Liver (tissue), 9 donors: ENCODE data around the gene PLEKHM2. TPM values are rescaled to one million over a fixed set of nuclear protein-coding genes. Genes with fewer than 3 reads are reported as not detected.

Experiments used
- DNase-seq: peaks from one replicate; pipeline ENCODE4 v3.0.0-alpha.2; 2017; ENCODE audit warnings: low spot score
- H3K27ac ChIP-seq, 2 donors: one replicate each; pipeline ENCODE4 v1.7.0; 2013; ENCODE audit warnings: inconsistent platforms in 2 of 2, low read length in 2 of 2, control low read depth in 1 of 2, low read depth in 1 of 2, mild to moderate bottlenecking in 1 of 2
- H3K27me3 ChIP-seq, 4 donors: one replicate each; pipeline versions ENCODE4 v1.6.1 to v1.7.0; 2013; ENCODE audit warnings: low read length in 3 of 4, inconsistent platforms in 1 of 4, mild to moderate bottlenecking in 1 of 4, moderate library complexity in 1 of 4; ENCODE audit not compliant: control insufficient read depth in 4 of 4, insufficient read depth in 4 of 4
- H3K36me3 ChIP-seq, 4 donors: one replicate each; pipeline versions ENCODE4 v1.6.1 to v1.7.0; 2013; ENCODE audit warnings: low read length in 3 of 4, mild to moderate bottlenecking in 3 of 4, low read depth in 1 of 4, moderate library complexity in 1 of 4; ENCODE audit not compliant: control insufficient read depth in 4 of 4, insufficient read depth in 3 of 4
- H3K4me1 ChIP-seq, 4 donors: one replicate each; pipeline versions ENCODE4 v1.6.1 to v1.7.0; 2013; ENCODE audit warnings: low read length in 3 of 4, mild to moderate bottlenecking in 3 of 4, moderate library complexity in 1 of 4; ENCODE audit not compliant: control insufficient read depth in 4 of 4, insufficient read depth in 4 of 4
- H3K4me3 ChIP-seq, 3 donors: one replicate each; pipeline versions ENCODE4 v1.6.1 to v1.7.0; 2013; ENCODE audit warnings: low read length in 3 of 3, control low read depth in 1 of 3, low read depth in 1 of 3, mild to moderate bottlenecking in 1 of 3
- H3K9ac ChIP-seq, 2 donors: one replicate each; pipeline ENCODE4 v1.7.0; 2013; ENCODE audit warnings: low read length in 2 of 2, mild to moderate bottlenecking in 2 of 2, moderate library complexity in 2 of 2, control low read depth in 1 of 2, low read depth in 1 of 2
- H3K9me3 ChIP-seq, 4 donors: one replicate each; pipeline versions ENCODE4 v1.6.1 to v1.7.0; 2013; ENCODE audit warnings: low read length in 3 of 4; ENCODE audit not compliant: control insufficient read depth in 4 of 4
- EGR1 ChIP-seq, 2 donors: IDR thresholded peaks; 2 replicates each; pipeline ENCODE4 v1.6.1; 2016 to 2018; ENCODE audit warnings: antibody characterized with exemption in 2 of 2, low read depth in 2 of 2
- FOXA1 ChIP-seq: IDR thresholded peaks from 2 replicates; pipeline ENCODE4 v1.6.1; 2016; ENCODE audit warnings: antibody characterized with exemption
- FOXA2 ChIP-seq: IDR thresholded peaks from 2 replicates; pipeline ENCODE4 v1.6.1; 2016; ENCODE audit warnings: antibody characterized with exemption
- GABPA ChIP-seq, 2 donors: IDR thresholded peaks in 1 of 2; conservative IDR thresholded peaks in 1 of 2; 2 replicates each; pipeline ENCODE4 v1.6.1; 2016; ENCODE audit warnings: antibody characterized with exemption in 2 of 2, mild to moderate bottlenecking in 1 of 2, moderate library complexity in 1 of 2
- HNF4A ChIP-seq, 2 donors: conservative IDR thresholded peaks; 2 replicates each; pipeline ENCODE4 v1.6.1; 2016; ENCODE audit warnings: antibody characterized with exemption in 2 of 2, mild to moderate bottlenecking in 2 of 2
- JUND ChIP-seq, 2 donors: IDR thresholded peaks; 2 replicates each; pipeline ENCODE4 v1.6.1; 2016; ENCODE audit warnings: antibody characterized with exemption in 2 of 2
- NR2F2 ChIP-seq: IDR thresholded peaks from 2 replicates; pipeline ENCODE4 v1.6.1; 2016; ENCODE audit warnings: antibody characterized with exemption
- RXRA ChIP-seq, 2 donors: IDR thresholded peaks; 2 replicates each; pipeline ENCODE4 v1.6.1; 2017 to 2018; ENCODE audit warnings: antibody characterized with exemption in 2 of 2, mild to moderate bottlenecking in 1 of 2
- SP1 ChIP-seq: IDR thresholded peaks from 2 replicates; pipeline ENCODE4 v1.6.1; 2018; ENCODE audit warnings: antibody characterized with exemption, mild to moderate bottlenecking
- TAF1 ChIP-seq: conservative IDR thresholded peaks from 2 replicates; pipeline ENCODE4 v1.6.1; 2016; ENCODE audit warnings: antibody characterized with exemption, mild to moderate bottlenecking
- YY1 ChIP-seq: IDR thresholded peaks from 2 replicates; pipeline ENCODE4 v1.6.1; 2016; ENCODE audit warnings: antibody characterized with exemption, mild to moderate bottlenecking
- WGBS: extraction: QIAGEN DNeasy Blood & Tissue Kit; methylation state at CpG from one replicate; pipeline ENCODE4 v1.1.7; 2013; 5-methylcytosine and 5-hydroxymethylcytosine counted together
- polyA plus RNA-seq, 2 donors: library from polyadenylated mRNA; stranded (reverse) in 1 of 2; unstranded in 1 of 2; fragments of 200-250 nt in 1 of 2; fragments of >200 nt in 1 of 2; fragmentation: Nextera tagmentation in 1 of 2; extraction: Ambion mirVana in 1 of 2; gene quantifications; one replicate each; pipeline versions ENCODE4 v1.2.1 to v1.2.3, GENCODE V29; 2013 to 2015
- total RNA-seq, 2 donors: library from RNA; depleted of rRNA; stranded (reverse); fragments of >200 nt; gene quantifications; one replicate each; pipeline ENCODE4 v1.2.3, GENCODE V29; 2014
- TF ChIP-seq, protein P1 (sequence below): IDR thresholded peaks from 2 replicates; pipeline ENCODE4 v1.6.1; 2016; ENCODE audit warnings: antibody characterized with exemption, mild to moderate bottlenecking
- TF ChIP-seq, protein P2 (sequence below): IDR thresholded peaks from 2 replicates; pipeline ENCODE4 v1.6.1; 2016; ENCODE audit warnings: antibody characterized with exemption
- TF ChIP-seq, protein P3 (sequence below): IDR thresholded peaks from 2 replicates; pipeline ENCODE4 v1.6.1; 2016; ENCODE audit warnings: antibody characterized with exemption
- TF ChIP-seq, protein P4 (sequence below): fragments of 150-350 bp; IDR thresholded peaks from 2 replicates; pipeline ENCODE4 v1.5.1; 2017; ENCODE audit warnings: improper control_type of control experiment, low read depth, low read length; ENCODE audit not compliant: missing input control
- donor health status: healthy.
- donor health status: healthy.
- donor health status: healthy.
- donor health status: healthy.
- donor health status: healthy.

PLEKHM2 gene
- total and polyA plus RNA-seq, 4 donors: 4.1 to 22.6 (median 17.0) TPM

DNA sequence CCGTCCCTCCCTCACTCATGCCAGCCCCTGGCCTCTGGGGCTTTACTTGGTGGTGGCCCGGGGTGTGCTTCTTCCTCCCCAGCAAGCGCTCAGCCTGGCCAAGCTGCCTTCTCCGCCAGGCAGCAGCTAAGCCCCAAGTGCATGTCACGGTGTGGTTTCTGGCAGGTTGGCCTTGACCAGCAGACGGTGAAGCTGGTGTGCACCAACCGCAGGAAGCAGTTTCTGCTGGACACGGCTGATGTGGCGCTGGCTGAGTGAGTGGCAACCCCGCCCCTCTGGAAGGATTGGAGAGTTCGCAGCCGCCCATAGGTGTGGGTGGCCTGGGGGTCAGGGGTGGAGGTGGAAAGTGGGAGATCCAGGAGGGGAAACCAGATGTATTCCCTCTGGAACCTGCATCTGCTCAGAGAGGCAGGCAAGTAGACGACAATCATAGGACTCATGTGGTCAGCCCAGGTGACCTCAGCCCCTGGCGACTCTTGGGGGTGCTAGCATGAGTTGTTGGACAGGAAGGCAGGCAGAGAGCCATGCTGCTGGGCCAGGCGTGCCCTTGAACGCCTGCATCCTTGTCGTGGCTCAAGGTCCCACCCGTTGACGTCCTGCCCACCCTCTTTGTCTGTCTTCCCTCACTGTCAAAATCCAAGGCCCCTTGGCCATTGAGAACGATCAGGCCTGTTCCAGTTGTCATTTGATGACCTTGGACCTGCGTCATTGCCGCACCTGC is 45.0 kb downstream of the PLEKHM2 start:
- H3K9ac ChIP-seq: no peak overlapping the region
- TF ChIP-seq, protein P1, sequence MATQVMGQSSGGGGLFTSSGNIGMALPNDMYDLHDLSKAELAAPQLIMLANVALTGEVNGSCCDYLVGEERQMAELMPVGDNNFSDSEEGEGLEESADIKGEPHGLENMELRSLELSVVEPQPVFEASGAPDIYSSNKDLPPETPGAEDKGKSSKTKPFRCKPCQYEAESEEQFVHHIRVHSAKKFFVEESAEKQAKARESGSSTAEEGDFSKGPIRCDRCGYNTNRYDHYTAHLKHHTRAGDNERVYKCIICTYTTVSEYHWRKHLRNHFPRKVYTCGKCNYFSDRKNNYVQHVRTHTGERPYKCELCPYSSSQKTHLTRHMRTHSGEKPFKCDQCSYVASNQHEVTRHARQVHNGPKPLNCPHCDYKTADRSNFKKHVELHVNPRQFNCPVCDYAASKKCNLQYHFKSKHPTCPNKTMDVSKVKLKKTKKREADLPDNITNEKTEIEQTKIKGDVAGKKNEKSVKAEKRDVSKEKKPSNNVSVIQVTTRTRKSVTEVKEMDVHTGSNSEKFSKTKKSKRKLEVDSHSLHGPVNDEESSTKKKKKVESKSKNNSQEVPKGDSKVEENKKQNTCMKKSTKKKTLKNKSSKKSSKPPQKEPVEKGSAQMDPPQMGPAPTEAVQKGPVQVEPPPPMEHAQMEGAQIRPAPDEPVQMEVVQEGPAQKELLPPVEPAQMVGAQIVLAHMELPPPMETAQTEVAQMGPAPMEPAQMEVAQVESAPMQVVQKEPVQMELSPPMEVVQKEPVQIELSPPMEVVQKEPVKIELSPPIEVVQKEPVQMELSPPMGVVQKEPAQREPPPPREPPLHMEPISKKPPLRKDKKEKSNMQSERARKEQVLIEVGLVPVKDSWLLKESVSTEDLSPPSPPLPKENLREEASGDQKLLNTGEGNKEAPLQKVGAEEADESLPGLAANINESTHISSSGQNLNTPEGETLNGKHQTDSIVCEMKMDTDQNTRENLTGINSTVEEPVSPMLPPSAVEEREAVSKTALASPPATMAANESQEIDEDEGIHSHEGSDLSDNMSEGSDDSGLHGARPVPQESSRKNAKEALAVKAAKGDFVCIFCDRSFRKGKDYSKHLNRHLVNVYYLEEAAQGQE: no peak
- TF ChIP-seq, protein P2, sequence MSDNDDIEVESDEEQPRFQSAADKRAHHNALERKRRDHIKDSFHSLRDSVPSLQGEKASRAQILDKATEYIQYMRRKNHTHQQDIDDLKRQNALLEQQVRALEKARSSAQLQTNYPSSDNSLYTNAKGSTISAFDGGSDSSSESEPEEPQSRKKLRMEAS: no peak
- TF ChIP-seq YY1: no peak
- TF ChIP-seq, protein P3, sequence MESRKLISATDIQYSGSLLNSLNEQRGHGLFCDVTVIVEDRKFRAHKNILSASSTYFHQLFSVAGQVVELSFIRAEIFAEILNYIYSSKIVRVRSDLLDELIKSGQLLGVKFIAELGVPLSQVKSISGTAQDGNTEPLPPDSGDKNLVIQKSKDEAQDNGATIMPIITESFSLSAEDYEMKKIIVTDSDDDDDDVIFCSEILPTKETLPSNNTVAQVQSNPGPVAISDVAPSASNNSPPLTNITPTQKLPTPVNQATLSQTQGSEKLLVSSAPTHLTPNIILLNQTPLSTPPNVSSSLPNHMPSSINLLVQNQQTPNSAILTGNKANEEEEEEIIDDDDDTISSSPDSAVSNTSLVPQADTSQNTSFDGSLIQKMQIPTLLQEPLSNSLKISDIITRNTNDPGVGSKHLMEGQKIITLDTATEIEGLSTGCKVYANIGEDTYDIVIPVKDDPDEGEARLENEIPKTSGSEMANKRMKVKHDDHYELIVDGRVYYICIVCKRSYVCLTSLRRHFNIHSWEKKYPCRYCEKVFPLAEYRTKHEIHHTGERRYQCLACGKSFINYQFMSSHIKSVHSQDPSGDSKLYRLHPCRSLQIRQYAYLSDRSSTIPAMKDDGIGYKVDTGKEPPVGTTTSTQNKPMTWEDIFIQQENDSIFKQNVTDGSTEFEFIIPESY: no peak
- H3K9me3 ChIP-seq: no peaks in the 10 kb centered on the region
- WGBS: 94% methylated on average over 22 of the region's 22 CpGs
- no peak for DNase-seq
- no peak overlapping the region for H3K27ac ChIP-seq
- H3K27me3 ChIP-seq: no peaks in the 10 kb centered on the region
- H3K4me1 ChIP-seq: peaks cover 0 to 5% (median 0%) of the 10 kb centered on the region in 4 donors
- no peak overlapping the region for H3K4me3 ChIP-seq
- H3K36me3 ChIP-seq: peaks cover 25 to 71% (median 34%) of the 10 kb centered on the region in 4 donors

DNA sequence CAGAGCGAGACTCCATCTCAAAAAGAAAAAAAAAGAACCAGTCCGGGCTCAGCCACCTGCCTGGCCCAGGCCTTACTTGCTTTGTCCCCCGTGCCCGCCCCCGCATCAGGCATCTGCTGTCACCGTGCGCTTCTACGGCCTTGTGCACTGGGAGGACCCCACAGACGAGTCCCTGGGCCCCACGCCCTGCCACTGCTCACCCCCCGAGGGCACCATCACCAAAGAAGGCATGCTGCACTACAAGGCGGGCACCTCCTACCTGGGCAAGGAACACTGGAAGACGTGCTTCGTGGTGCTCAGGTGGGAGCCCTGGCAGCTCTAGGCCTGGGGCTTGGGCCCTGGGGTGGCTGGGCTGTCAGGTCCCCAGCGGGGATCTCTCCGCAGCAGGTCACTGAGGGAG is 46.3 kb downstream of the PLEKHM2 start:
- no peak overlapping the region for H3K4me3 ChIP-seq
- H3K9me3 ChIP-seq: no peaks in the 10 kb centered on the region
- 95% methylated on average over 16 of the region's 16 CpGs for WGBS
- no peak overlapping the region for H3K27ac ChIP-seq
- no peaks in the 10 kb centered on the region for H3K27me3 ChIP-seq
- no peak for DNase-seq
- H3K4me1 ChIP-seq: peaks cover 3 to 13% (median 9%) of the 10 kb centered on the region in 4 donors
- H3K36me3 ChIP-seq: peaks cover 24 to 72% (median 34%) of the 10 kb centered on the region in 4 donors
- TF ChIP-seq, protein P1: no peak
- no peak for TF ChIP-seq RXRA (IDR thresholded peaks at IDR 0.05)
- TF ChIP-seq, protein P4, sequence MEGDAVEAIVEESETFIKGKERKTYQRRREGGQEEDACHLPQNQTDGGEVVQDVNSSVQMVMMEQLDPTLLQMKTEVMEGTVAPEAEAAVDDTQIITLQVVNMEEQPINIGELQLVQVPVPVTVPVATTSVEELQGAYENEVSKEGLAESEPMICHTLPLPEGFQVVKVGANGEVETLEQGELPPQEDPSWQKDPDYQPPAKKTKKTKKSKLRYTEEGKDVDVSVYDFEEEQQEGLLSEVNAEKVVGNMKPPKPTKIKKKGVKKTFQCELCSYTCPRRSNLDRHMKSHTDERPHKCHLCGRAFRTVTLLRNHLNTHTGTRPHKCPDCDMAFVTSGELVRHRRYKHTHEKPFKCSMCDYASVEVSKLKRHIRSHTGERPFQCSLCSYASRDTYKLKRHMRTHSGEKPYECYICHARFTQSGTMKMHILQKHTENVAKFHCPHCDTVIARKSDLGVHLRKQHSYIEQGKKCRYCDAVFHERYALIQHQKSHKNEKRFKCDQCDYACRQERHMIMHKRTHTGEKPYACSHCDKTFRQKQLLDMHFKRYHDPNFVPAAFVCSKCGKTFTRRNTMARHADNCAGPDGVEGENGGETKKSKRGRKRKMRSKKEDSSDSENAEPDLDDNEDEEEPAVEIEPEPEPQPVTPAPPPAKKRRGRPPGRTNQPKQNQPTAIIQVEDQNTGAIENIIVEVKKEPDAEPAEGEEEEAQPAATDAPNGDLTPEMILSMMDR: no peak
- no peak for TF ChIP-seq GABPA (IDR thresholded peaks at IDR 0.05 in 1 of 2, conservative IDR thresholded peaks at IDR 0.05 in 1 of 2)
- no peak for TF ChIP-seq TAF1
- no peak for TF ChIP-seq YY1
- no peak for TF ChIP-seq NR2F2
- no peak for TF ChIP-seq EGR1 (IDR thresholded peaks at IDR 0.05; ENCODE audit: low read depth in 2 of 2)
- no peak for TF ChIP-seq FOXA1
- no peak for TF ChIP-seq JUND (IDR thresholded peaks at IDR 0.05)
- TF ChIP-seq HNF4A (conservative IDR thresholded peaks at IDR 0.05): no peak
- TF ChIP-seq SP1: no peak
- no peak for TF ChIP-seq FOXA2
- H3K9ac ChIP-seq: no peak overlapping the region
